HEK293 (cell line): Measurements from ENCODE around the gene CCDC7.

Experiments used
- YY1 ChIP-seq: fragments of 450-650 bp; formaldehyde crosslinking; IDR thresholded peaks from 2 replicates; pipeline ENCODE4 v1.5.1; 2018; ENCODE audit warnings: missing biosample characterization, missing genetic modification characterization
- ZBTB21 ChIP-seq: fragments of 450-650 bp; formaldehyde crosslinking; IDR thresholded peaks from 2 replicates; pipeline ENCODE4 v1.5.1; 2017; ENCODE audit warnings: missing biosample characterization, missing genetic modification characterization
- ZFP37 ChIP-seq: fragments of 450-650 bp; formaldehyde crosslinking; IDR thresholded peaks from 2 replicates; pipeline ENCODE4 v1.5.1; 2016; ENCODE audit warnings: missing biosample characterization, missing genetic modification characterization
- ZNF292 ChIP-seq: fragments of 450-650 bp; formaldehyde crosslinking; IDR thresholded peaks from 2 replicates; pipeline ENCODE4 v1.5.1; 2016; ENCODE audit warnings: low read depth, missing biosample characterization, missing genetic modification characterization, borderline replicate concordance
- ZNF302 ChIP-seq: fragments of 450-650 bp; formaldehyde crosslinking; IDR thresholded peaks from 2 replicates; pipeline ENCODE4 v1.5.1; 2016; ENCODE audit warnings: missing biosample characterization, missing genetic modification characterization, low read depth
- ZNF335 ChIP-seq: fragments of 450-650 bp; formaldehyde crosslinking; conservative IDR thresholded peaks from 2 replicates; pipeline ENCODE4 v1.5.1; 2016; ENCODE audit warnings: missing biosample characterization, missing genetic modification characterization
- ZNF416 ChIP-seq: fragments of 450-650 bp; formaldehyde crosslinking; IDR thresholded peaks from 2 replicates; pipeline ENCODE4 v1.5.1; 2016; ENCODE audit warnings: missing biosample characterization, missing genetic modification characterization
- ZNF549 ChIP-seq: fragments of 450-650 bp; IDR thresholded peaks from 2 replicates; pipeline ENCODE4 v1.5.1; 2018; ENCODE audit warnings: missing biosample characterization, missing genetic modification characterization, mild to moderate bottlenecking, inconsistent platforms, moderate library complexity
- ZNF558 ChIP-seq: fragments of 450-650 bp; formaldehyde crosslinking; IDR thresholded peaks from 2 replicates; pipeline ENCODE4 v1.5.1; 2016; ENCODE audit warnings: missing biosample characterization, missing genetic modification characterization
- ZNF768 ChIP-seq: fragments of 450-650 bp; formaldehyde crosslinking; IDR thresholded peaks from 2 replicates; pipeline ENCODE4 v1.5.1; 2018; ENCODE audit warnings: missing biosample characterization, mild to moderate bottlenecking, missing genetic modification characterization
- TF ChIP-seq, protein P1 (sequence below): fragments of 450-650 bp; formaldehyde crosslinking; IDR thresholded peaks from 2 replicates; pipeline ENCODE4 v1.5.1; 2016; ENCODE audit warnings: missing biosample characterization, missing genetic modification characterization

DNA sequence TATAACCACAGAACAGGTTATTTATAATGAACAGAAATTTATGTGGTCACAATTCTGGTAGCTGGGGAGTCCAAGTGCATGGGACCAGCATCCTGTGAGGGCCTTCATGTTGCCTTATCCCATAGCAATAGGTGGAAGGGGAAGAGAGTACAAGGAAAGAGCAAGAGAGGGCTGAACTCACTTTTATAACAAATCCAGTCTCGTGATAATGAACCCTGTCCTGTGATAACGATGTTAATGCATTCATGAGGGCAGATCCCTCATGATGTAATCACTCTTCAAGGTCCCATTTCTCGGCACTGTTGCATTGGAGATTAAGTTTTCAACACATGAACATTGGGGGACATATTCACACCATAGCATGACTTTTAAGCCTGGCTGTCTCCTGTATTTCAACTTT lies 27.4 kb upstream of the CCDC7 start:
- TF ChIP-seq, protein P1, sequence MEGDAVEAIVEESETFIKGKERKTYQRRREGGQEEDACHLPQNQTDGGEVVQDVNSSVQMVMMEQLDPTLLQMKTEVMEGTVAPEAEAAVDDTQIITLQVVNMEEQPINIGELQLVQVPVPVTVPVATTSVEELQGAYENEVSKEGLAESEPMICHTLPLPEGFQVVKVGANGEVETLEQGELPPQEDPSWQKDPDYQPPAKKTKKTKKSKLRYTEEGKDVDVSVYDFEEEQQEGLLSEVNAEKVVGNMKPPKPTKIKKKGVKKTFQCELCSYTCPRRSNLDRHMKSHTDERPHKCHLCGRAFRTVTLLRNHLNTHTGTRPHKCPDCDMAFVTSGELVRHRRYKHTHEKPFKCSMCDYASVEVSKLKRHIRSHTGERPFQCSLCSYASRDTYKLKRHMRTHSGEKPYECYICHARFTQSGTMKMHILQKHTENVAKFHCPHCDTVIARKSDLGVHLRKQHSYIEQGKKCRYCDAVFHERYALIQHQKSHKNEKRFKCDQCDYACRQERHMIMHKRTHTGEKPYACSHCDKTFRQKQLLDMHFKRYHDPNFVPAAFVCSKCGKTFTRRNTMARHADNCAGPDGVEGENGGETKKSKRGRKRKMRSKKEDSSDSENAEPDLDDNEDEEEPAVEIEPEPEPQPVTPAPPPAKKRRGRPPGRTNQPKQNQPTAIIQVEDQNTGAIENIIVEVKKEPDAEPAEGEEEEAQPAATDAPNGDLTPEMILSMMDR (tag by site-specific recombination): no peak
- TF ChIP-seq ZNF768 (tag by site-specific recombination) (no peak), YY1 (tag by site-specific recombination) (no peak), ZNF292 (tag by site-specific recombination) (no peak), ZNF549 (tag by site-specific recombination) (no peak), ZNF302 (tag by site-specific recombination) (no peak), ZBTB21 (tag by site-specific recombination) (no peak), ZNF416 (tag by site-specific recombination) (no peak), ZFP37 (no peak), ZNF558 (tag by site-specific recombination) (no peak), ZNF335 (no peak)
